ENCODE measurements around the gene LCNL1.

DNA sequence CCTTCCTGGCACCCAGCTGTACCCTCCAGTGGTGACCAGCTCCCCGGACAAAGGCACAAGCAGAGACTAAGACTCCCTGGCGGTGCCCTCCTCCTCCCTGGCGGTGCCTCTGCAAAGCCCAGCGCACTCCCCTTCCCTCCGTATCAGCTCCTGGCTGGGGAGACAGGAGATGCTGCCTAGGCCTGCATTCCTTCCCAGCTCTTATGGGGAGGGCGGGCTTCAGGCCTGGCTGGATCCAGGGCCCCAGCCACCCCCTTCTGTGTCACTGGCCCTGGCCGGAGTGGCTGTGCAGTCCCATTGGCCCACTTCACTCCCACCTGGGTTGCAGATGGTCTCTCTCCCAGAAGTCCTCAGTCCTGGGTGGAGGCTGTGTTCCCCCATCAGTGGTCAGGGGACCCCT is 24.3 kb upstream of the LCNL1 start:
- TF ChIP-seq POLR2AphosphoS5 (IDR thresholded peaks at IDR 0.05; ENCODE audit: borderline replicate concordance, low read depth, low read length) (no peak), EZH2 (IDR thresholded peaks at IDR 0.05) (no peak), FOXP2 (optimal IDR thresholded peaks at IDR 0.05; ENCODE audit: control extremely low read depth, extremely low read length, insufficient read depth) (no peak)
